Hepatocyte (in vitro differentiated cells): Measurements from ENCODE around the gene GGCT.

Experiments
- CTCF ChIP-seq: fragments of 200-600 bp; sonication (generic); IDR thresholded peaks from 2 replicates; pipeline ENCODE4 v1.5.1; 2016; ENCODE audit warnings: antibody characterized with exemption, mild to moderate bottlenecking; ENCODE audit not compliant: poor library complexity
- EZH2 ChIP-seq: fragments of 200-600 bp; sonication (generic); IDR thresholded peaks from 2 replicates; pipeline ENCODE4 v1.6.1; 2016; ENCODE audit warnings: antibody characterized with exemption, mild to moderate bottlenecking, borderline replicate concordance

GRCh38 chr7:30458311-30458710, 46.3 kb downstream of the GGCT start:
- TF ChIP-seq EZH2, result no peak
- no peak for TF ChIP-seq CTCF
